ENCODE data around the gene PDZRN4. TPM values are rescaled to one million over a fixed set of nuclear protein-coding genes. Genes with fewer than 3 reads are reported as not detected.
"Not testable (repeated sequence)": the region's sequence is repeated elsewhere in the genome, so short reads cannot be mapped to it uniquely, and the experiment has no call there.

Gene PDZRN4
- polyA plus RNA-seq, 3 donors, result not detected

DNA sequence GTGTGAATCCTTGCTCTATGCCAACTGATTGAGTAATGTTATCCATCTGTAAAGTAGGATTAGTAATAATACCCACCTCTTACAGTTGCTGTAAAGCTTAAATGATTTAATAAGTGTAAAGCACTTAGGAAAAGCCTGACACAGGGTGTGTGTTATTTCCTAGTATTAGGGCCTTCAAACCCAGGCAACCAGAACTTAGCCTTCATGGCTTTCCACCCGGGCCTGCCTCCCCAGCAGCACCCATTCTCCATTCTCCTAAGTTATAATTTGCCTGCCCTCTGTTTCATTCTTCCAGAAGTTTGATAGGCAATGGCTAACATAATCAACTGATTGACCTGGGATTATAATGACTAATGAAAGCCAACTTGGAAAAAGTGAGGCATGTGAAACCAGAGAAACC is 20.4 kb upstream of the PDZRN4 start:
- no peaks in the 10 kb centered on the region for H3K27me3 Mint-ChIP-seq (ENCODE audit: low read depth in 3 of 3)
- H4K20me1 ChIP-seq (ENCODE audit: insufficient read depth, low read length), result no peaks in the 10 kb centered on the region
- no peak overlapping the region for H3K27ac Mint-ChIP-seq
- H3K36me3 ChIP-seq (replicated peaks in 1 of 2; ENCODE audit: control insufficient read depth in 1 of 2, insufficient read depth in 2 of 2, low read length in 2 of 2), result no peaks in the 10 kb centered on the region
- H3K4me1 Mint-ChIP-seq, result no peaks in the 10 kb centered on the region
- peaks cover 0 to 8% (median 0%) of the 10 kb centered on the region in 7 donors for H3K9me3 Mint-ChIP-seq
- TF ChIP-seq, protein P1, sequence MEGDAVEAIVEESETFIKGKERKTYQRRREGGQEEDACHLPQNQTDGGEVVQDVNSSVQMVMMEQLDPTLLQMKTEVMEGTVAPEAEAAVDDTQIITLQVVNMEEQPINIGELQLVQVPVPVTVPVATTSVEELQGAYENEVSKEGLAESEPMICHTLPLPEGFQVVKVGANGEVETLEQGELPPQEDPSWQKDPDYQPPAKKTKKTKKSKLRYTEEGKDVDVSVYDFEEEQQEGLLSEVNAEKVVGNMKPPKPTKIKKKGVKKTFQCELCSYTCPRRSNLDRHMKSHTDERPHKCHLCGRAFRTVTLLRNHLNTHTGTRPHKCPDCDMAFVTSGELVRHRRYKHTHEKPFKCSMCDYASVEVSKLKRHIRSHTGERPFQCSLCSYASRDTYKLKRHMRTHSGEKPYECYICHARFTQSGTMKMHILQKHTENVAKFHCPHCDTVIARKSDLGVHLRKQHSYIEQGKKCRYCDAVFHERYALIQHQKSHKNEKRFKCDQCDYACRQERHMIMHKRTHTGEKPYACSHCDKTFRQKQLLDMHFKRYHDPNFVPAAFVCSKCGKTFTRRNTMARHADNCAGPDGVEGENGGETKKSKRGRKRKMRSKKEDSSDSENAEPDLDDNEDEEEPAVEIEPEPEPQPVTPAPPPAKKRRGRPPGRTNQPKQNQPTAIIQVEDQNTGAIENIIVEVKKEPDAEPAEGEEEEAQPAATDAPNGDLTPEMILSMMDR (IDR thresholded peaks at IDR 0.05), result no peak
- H3K4me3 ChIP-seq (replicated peaks in 1 of 3; ENCODE audit: low read depth in 2 of 3, low read length in 3 of 3), result no peak overlapping the region
- H3K4me1 ChIP-seq (ENCODE audit: control insufficient read depth in 1 of 2, insufficient read depth in 2 of 2, low read length in 2 of 2), result no peaks in the 10 kb centered on the region
- no peaks in the 10 kb centered on the region for H3K79me2 ChIP-seq (ENCODE audit: insufficient read depth, low read length)
- peaks cover 0 to 3% of the 10 kb centered on the region in 2 donors for H3K9me3 ChIP-seq (replicated peaks in 1 of 2; ENCODE audit: control insufficient read depth in 1 of 2, insufficient read depth in 1 of 2, low read length in 2 of 2)
- 80% methylated on average over 1 of the region's 1 CpG for WGBS (ENCODE audit: insufficient coverage)
- no peak overlapping the region for H3K27ac ChIP-seq (ENCODE audit: low read depth in 1 of 2, low read length in 2 of 2)
- H3K27me3 ChIP-seq (ENCODE audit: control insufficient read depth in 2 of 2, insufficient read depth in 2 of 2, low read length in 2 of 2), result no peaks in the 10 kb centered on the region
- H2AFZ ChIP-seq (ENCODE audit: insufficient read depth, low read depth, low read length, poor library complexity, severe bottlenecking), result no peak overlapping the region
- no peak overlapping the region for H3K9ac ChIP-seq (ENCODE audit: insufficient read depth, low read length, poor library complexity, severe bottlenecking)
- no peak for DNase-seq
- H3K4me2 ChIP-seq (replicated peaks; ENCODE audit: extremely low read depth, low read length, poor library complexity, severe bottlenecking), result no peak overlapping the region
- no peak overlapping the region for H3K4me3 Mint-ChIP-seq
- no peaks in the 10 kb centered on the region for H3K36me3 Mint-ChIP-seq
- intact Hi-C loops (cut with micrococcal nuclease), result no loop called here

DNA sequence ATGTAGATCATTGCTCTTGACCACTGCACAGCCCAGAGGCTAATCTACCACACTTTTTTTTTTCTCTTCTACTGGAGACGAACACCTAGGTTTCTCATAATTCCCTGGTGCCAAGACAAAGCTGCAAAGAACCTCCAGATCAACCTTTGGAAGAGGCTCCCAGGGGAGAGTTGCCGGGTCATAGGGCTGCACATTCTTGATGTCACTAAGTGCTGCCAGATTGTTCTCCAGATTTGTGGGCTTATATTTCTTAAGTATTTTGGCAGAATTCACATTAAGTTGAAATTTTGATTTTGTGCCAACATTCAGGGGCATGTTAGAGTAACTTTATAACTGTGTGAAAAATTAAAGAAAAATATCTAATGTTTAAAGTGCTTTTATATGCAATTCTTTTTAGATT is 13.5 kb upstream of the PDZRN4 start:
- no peak overlapping the region for H3K4me3 Mint-ChIP-seq
- Histone ChIP-seq H3K79me2 (ENCODE audit: insufficient read depth, low read length) (no peaks in the 10 kb centered on the region), H3K36me3 (replicated peaks in 1 of 2; ENCODE audit: control insufficient read depth in 1 of 2, insufficient read depth in 2 of 2, low read length in 2 of 2) (no peaks in the 10 kb centered on the region), H2AFZ (ENCODE audit: insufficient read depth, low read depth, low read length, poor library complexity, severe bottlenecking) (no peak overlapping the region), H3K27ac (ENCODE audit: low read depth in 1 of 2, low read length in 2 of 2) (no peak overlapping the region), H4K20me1 (ENCODE audit: insufficient read depth, low read length) (no peaks in the 10 kb centered on the region), H3K27me3 (ENCODE audit: control insufficient read depth in 2 of 2, insufficient read depth in 2 of 2, low read length in 2 of 2) (no peaks in the 10 kb centered on the region), H3K9ac (ENCODE audit: insufficient read depth, low read length, poor library complexity, severe bottlenecking) (no peak overlapping the region), H3K4me3 (replicated peaks in 1 of 3; ENCODE audit: low read depth in 2 of 3, low read length in 3 of 3) (no peak overlapping the region), H3K4me2 (replicated peaks; ENCODE audit: extremely low read depth, low read length, poor library complexity, severe bottlenecking) (no peak overlapping the region), H3K9me3 (replicated peaks in 1 of 2; ENCODE audit: control insufficient read depth in 1 of 2, insufficient read depth in 1 of 2, low read length in 2 of 2) (no peaks in the 10 kb centered on the region), H3K4me1 (ENCODE audit: control insufficient read depth in 1 of 2, insufficient read depth in 2 of 2, low read length in 2 of 2) (no peaks in the 10 kb centered on the region)
- H3K4me1 Mint-ChIP-seq, result no peaks in the 10 kb centered on the region
- DNase-seq, result no peak
- H3K9me3 Mint-ChIP-seq, result peaks cover 0 to 7% (median 2%) of the 10 kb centered on the region in 7 donors
- intact Hi-C loops (cut with micrococcal nuclease), result no loop called here
- H3K36me3 Mint-ChIP-seq, result no peaks in the 10 kb centered on the region
- TF ChIP-seq, protein P1 (IDR thresholded peaks at IDR 0.05), result no peak
- no peak overlapping the region for H3K27ac Mint-ChIP-seq
- H3K27me3 Mint-ChIP-seq (ENCODE audit: low read depth in 3 of 3), result no peaks in the 10 kb centered on the region
- 90% methylated on average over 2 of the region's 2 CpGs for WGBS (ENCODE audit: insufficient coverage)

DNA sequence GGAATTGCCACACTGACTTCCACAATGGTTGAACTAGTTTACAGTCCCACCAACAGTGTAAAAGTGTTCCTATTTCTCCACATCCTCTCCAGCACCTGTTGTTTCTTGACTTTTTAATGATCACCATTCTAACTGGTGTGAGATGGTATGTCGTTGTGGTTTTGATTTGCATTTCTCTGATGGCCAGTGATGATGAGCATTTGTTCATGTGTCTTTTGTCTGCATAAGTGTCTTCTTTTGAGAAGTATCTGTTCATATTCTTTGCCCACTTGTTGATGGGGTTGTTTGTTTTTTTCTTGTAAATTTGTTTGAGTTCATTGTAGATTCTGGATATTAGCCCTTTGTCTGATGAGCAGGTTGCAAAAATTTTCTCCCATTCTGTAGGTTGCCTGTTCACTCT is 8.6 kb upstream of the PDZRN4 start:
- H4K20me1 ChIP-seq (ENCODE audit: insufficient read depth, low read length); H3K4me1 Mint-ChIP-seq; H3K4me2 ChIP-seq (replicated peaks; ENCODE audit: extremely low read depth, low read length, poor library complexity, severe bottlenecking); H3K9me3 Mint-ChIP-seq; H3K9me3 ChIP-seq (replicated peaks in 1 of 2; ENCODE audit: control insufficient read depth in 1 of 2, insufficient read depth in 1 of 2, low read length in 2 of 2); H3K36me3 Mint-ChIP-seq; H3K27me3 Mint-ChIP-seq (ENCODE audit: low read depth in 3 of 3); H2AFZ ChIP-seq (ENCODE audit: insufficient read depth, low read depth, low read length, poor library complexity, severe bottlenecking); DNase-seq; H3K27ac Mint-ChIP-seq; H3K9ac ChIP-seq (ENCODE audit: insufficient read depth, low read length, poor library complexity, severe bottlenecking); H3K27ac ChIP-seq (ENCODE audit: low read depth in 1 of 2, low read length in 2 of 2); H3K4me3 Mint-ChIP-seq; H3K27me3 ChIP-seq (ENCODE audit: control insufficient read depth in 2 of 2, insufficient read depth in 2 of 2, low read length in 2 of 2); H3K79me2 ChIP-seq (ENCODE audit: insufficient read depth, low read length); intact Hi-C loops (cut with micrococcal nuclease); H3K4me3 ChIP-seq (replicated peaks in 1 of 3; ENCODE audit: low read depth in 2 of 3, low read length in 3 of 3); H3K36me3 ChIP-seq (replicated peaks in 1 of 2; ENCODE audit: control insufficient read depth in 1 of 2, insufficient read depth in 2 of 2, low read length in 2 of 2); H3K4me1 ChIP-seq (ENCODE audit: control insufficient read depth in 1 of 2, insufficient read depth in 2 of 2, low read length in 2 of 2): not testable (repeated sequence)
- WGBS (ENCODE audit: insufficient coverage), result no CpG with 5 or more reads among the region's 1 CpG

Measured in CD14-positive monocyte (primary cell).